HL-60 (cell line): ENCODE data around the gene CASKIN2.

Experiments used
- DNase-seq, 2 experiments: peaks; one replicate each; pipeline ENCODE4 v3.0.0-alpha.2; 2010 to 2020; ENCODE audit warnings: low read depth in 1 of 2, low spot score in 1 of 2
- H3K27ac ChIP-seq: fragments of 250-450 bp; sonication (Bioruptor Pico); replicated peaks from 2 replicates; pipeline ENCODE4 v1.5.1; 2020; ENCODE audit warnings: mild to moderate bottlenecking, moderate library complexity
- H3K27me3 ChIP-seq: fragments of 250-450 bp; sonication (Bioruptor Pico); 2 replicates; pipeline ENCODE4 v1.5.1; 2021; ENCODE audit warnings: mild to moderate bottlenecking, moderate library complexity; ENCODE audit not compliant: insufficient read depth, poor library complexity, severe bottlenecking
- H3K4me3 ChIP-seq: replicated peaks from 2 replicates; pipeline ENCODE4 v1.5.1; 2011; ENCODE audit warnings: mild to moderate bottlenecking, control low read depth, low read length; ENCODE audit not compliant: insufficient read depth
- GABPA ChIP-seq: IDR thresholded peaks from 2 replicates; pipeline ENCODE4 v1.6.1; 2012; ENCODE audit warnings: low read depth
- POLR2AphosphoS5 ChIP-seq: IDR thresholded peaks from 2 replicates; pipeline ENCODE4 v1.6.1; 2012; ENCODE audit warnings: low read depth
- SPI1 ChIP-seq: IDR thresholded peaks from 2 replicates; pipeline ENCODE4 v1.6.1; 2012; ENCODE audit warnings: low read depth, mild to moderate bottlenecking, borderline replicate concordance
- TF ChIP-seq, protein P1 (sequence below): IDR thresholded peaks from one replicate; pipeline ENCODE4 v1.5.1; 2011; ENCODE audit warnings: low read length, control low read depth, inconsistent platforms; ENCODE audit not compliant: insufficient read depth
- TF ChIP-seq, protein P2 (sequence below): IDR thresholded peaks from 2 replicates; pipeline ENCODE4 v1.6.1; 2012; ENCODE audit warnings: low read depth; ENCODE audit not compliant: insufficient replicate concordance

The CASKIN2 gene

DNA sequence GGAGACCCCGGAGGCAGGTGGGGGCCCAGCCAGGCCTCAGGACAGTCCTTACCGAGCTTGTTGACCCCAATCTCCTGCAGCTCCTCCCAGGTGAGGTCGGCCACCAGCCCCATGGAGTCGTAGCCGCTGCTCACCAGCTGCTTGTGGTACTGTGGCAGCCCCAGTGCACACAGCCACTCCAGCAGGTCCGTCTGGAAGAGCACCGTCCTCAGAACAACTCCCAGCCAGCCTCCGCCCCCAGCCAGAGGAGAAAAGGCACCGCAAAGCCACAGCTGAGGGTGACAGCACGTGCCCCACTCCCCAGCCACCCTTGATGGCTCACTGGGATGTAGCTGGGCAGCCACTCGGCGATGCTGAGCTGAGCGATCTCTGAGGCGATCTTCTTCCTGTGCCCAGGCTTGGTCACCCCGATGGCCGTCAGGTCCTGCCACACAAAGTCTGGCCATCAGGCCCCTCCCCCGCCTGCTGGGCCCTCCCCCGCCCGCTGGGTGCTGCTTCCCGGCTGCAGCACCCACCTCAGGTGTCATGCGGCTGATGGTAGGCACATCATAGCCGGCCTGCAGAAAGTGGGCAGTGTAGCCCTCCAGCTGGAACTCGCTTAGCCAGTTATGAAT, 11.9 kb downstream of the CASKIN2 start:
- H3K27ac ChIP-seq = no peak overlapping the region
- H3K4me3 ChIP-seq = no peak overlapping the region
- no peaks in the 10 kb centered on the region for H3K27me3 ChIP-seq
- no peak for DNase-seq
- TF ChIP-seq, protein P1, sequence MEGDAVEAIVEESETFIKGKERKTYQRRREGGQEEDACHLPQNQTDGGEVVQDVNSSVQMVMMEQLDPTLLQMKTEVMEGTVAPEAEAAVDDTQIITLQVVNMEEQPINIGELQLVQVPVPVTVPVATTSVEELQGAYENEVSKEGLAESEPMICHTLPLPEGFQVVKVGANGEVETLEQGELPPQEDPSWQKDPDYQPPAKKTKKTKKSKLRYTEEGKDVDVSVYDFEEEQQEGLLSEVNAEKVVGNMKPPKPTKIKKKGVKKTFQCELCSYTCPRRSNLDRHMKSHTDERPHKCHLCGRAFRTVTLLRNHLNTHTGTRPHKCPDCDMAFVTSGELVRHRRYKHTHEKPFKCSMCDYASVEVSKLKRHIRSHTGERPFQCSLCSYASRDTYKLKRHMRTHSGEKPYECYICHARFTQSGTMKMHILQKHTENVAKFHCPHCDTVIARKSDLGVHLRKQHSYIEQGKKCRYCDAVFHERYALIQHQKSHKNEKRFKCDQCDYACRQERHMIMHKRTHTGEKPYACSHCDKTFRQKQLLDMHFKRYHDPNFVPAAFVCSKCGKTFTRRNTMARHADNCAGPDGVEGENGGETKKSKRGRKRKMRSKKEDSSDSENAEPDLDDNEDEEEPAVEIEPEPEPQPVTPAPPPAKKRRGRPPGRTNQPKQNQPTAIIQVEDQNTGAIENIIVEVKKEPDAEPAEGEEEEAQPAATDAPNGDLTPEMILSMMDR = no peak
- TF ChIP-seq GABPA (no peak), SPI1 (no peak), POLR2AphosphoS5 (no peak)
- TF ChIP-seq, protein P2, sequence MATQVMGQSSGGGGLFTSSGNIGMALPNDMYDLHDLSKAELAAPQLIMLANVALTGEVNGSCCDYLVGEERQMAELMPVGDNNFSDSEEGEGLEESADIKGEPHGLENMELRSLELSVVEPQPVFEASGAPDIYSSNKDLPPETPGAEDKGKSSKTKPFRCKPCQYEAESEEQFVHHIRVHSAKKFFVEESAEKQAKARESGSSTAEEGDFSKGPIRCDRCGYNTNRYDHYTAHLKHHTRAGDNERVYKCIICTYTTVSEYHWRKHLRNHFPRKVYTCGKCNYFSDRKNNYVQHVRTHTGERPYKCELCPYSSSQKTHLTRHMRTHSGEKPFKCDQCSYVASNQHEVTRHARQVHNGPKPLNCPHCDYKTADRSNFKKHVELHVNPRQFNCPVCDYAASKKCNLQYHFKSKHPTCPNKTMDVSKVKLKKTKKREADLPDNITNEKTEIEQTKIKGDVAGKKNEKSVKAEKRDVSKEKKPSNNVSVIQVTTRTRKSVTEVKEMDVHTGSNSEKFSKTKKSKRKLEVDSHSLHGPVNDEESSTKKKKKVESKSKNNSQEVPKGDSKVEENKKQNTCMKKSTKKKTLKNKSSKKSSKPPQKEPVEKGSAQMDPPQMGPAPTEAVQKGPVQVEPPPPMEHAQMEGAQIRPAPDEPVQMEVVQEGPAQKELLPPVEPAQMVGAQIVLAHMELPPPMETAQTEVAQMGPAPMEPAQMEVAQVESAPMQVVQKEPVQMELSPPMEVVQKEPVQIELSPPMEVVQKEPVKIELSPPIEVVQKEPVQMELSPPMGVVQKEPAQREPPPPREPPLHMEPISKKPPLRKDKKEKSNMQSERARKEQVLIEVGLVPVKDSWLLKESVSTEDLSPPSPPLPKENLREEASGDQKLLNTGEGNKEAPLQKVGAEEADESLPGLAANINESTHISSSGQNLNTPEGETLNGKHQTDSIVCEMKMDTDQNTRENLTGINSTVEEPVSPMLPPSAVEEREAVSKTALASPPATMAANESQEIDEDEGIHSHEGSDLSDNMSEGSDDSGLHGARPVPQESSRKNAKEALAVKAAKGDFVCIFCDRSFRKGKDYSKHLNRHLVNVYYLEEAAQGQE = no peak

DNA sequence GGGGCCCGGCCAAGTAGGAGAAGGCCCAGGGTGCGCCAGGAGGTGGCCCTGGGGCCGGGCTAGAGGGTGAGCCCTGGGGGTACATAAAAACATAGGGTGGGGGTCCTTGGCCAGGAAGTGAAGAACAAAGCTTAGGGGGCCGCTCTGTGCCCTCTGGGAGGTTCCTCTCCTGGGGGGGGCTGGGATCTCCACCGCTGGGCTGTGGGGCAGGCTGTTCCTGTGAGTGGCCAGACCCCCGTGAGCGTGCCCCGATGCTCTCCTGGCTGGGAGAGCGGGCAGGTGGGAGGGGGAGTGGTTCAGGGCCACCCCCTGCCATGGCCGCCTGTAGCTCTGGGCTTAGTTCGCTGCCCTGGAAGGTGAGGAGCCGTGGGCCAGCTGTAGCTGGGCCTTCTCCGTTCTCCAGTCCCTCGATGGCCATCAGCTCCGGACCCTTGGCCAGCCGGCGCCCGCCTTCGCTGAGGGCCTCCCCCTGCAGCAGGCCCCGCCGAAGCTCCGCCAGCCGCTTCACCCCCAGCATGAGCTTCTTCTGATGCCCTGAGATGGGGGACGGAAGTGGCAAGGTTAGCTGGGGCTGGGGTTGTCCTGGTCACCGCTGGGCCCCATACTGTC, 12.5 kb downstream of the CASKIN2 start:
- no peak for DNase-seq
- Histone ChIP-seq H3K27me3 (no peaks in the 10 kb centered on the region), H3K4me3 (no peak overlapping the region), H3K27ac (no peak overlapping the region)
- TF ChIP-seq GABPA (no peak), SPI1 (no peak), POLR2AphosphoS5 (no peak)
- TF ChIP-seq, protein P2 = no peak

DNA sequence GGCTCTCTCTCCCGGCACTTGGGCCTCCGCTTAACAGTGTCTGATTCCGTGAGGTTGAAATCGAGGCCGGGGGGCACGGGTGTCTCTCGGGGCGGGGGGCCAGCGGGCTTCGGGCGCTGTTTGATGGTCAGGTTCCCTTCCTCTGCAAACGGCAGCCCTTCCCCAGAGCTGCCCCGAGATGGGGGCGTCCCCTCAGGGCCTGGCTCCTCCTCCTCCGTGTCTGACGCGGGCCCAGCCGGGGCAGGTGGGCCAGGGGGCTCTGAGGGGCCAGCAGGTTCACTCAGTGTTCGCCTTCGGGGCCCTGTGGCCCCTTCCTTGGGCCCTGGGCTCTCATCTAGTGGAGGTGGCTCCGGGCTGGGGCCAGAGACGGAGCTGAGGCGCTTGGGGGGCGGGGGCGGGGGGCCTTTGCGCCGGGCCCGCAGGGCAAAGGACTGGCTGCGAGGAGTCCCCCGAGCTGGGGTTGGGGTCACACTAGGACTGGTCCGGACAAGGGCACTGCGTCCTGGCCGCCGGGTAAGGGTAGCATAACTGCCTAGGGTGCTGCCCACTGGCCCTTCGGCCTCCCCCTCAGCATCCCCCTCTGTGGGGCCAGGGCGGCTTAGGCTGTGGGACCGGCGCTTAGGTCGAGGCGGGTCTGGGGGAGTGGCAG, 13.1 kb downstream of the CASKIN2 start:
- Histone ChIP-seq H3K4me3 (no peak overlapping the region), H3K27ac (no peak overlapping the region), H3K27me3 (no peaks in the 10 kb centered on the region)
- no peak for DNase-seq
- TF ChIP-seq, protein P2 = no peak
- TF ChIP-seq POLR2AphosphoS5 (no peak), SPI1 (no peak), GABPA (no peak)
- TF ChIP-seq, protein P1 = no peak
